Amniotic stem cell (primary cell): Measurements from ENCODE around the gene TP53BP2.

ENCODE experiments used
- DNase-seq: peaks from one replicate; lab custom pipeline; 2025; lab: John Stamatoyannopoulos, UW

The TP53BP2 gene

DNA sequence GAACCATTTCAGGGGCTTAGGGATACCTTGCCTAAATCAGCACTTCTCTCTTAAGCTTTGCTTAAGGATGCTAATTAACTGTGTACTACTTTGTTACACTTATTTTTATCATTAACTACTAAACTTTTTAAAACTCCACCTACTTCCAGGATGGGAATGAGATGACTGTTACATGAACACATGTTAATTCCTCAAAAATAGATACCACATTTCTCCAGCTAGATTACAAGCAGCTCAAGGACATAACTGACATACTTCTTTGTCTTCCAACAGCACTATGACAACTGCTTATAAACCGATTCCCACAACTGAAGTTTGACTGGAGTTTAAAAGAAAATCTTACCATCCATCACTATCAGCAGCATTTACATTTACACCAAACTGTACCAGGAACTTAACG lies 53.7 kb downstream of the TP53BP2 start:
- no peak for DNase-seq

DNA sequence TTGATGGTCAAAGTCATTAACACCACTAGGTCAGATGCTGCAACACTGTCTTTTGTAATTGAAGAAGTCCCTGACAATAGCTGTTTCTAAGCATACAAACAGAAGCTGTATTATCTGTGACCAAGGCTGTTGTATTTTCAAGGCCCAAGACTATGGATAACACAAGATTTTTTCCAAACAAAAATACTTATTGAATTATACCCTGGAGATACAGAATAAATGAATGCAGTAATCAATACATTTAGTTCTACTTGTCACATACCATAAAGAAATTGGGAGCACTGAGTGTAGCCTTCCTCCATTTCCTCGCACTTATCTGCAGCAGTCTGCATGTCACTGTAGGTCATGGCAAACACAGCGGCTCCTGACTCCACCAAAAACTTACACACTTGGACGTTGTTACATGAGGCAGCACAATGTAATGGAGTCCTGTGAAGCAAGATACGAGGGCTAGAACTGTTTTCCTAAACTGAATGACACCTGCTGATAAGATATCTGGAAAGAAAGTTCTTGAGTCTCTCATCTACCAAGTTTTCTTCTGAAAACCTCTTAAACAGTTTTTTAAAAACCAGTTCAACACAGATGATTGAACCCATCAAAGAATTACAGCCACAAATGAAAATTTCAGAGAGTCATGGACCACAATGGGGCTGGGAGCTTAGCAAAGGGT lies 56.9 kb downstream of the TP53BP2 start:
- no peak for DNase-seq

- no peak for DNase-seq
Observed at GRCh38 chr1:223785808-223786207, 59.9 kb downstream of the TP53BP2 start.

GRCh38 chr1:223784541-223784940 lies 61.2 kb downstream of the TP53BP2 start:
- no peak for DNase-seq

DNA sequence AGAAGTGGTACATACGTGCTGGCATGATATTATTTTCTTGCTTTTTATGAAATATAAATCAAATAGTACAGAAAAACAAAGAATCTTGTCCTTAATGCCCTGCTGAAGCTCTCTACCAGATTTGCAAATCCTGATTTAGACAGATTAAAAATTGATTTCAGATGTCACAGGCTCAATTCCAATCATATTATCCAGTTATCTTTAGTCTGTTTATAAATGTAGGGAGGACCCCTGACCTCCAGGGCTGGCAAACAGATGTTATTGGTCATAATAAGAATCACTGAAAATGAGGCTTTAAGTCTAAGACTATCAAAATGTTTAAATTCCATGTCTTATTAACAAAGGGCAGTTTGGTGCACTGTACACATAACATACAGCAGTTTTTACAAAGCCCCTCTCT lies 62.1 kb downstream of the TP53BP2 start:
- DNase-seq: no peak

DNA sequence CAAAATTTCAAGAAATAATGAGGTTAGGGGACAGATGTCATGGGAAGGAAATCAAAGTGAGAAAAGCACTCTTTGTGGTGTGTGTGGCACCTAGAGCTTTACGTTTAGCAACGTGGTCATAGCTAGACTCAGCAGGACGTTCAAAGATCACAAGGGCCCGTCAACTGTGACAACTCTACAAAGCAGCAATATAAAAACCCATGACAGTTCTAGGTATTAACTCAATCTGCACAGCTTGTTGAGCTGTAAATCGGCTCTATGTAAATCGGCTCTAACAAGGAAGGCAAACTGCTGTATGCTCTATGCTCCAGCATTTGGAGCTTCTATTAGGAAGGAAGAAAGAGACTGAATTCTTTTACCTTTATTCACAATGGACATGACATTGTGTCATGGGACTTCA lies 64.8 kb downstream of the TP53BP2 start:
- no peak for DNase-seq

- no peak for DNase-seq
Observed at GRCh38 chr1:223780318-223780717, 65.4 kb downstream of the TP53BP2 start.

GRCh38 chr1:223776826-223777454 lies 68.8 kb downstream of the TP53BP2 start:
- DNase-seq: no peak

DNA sequence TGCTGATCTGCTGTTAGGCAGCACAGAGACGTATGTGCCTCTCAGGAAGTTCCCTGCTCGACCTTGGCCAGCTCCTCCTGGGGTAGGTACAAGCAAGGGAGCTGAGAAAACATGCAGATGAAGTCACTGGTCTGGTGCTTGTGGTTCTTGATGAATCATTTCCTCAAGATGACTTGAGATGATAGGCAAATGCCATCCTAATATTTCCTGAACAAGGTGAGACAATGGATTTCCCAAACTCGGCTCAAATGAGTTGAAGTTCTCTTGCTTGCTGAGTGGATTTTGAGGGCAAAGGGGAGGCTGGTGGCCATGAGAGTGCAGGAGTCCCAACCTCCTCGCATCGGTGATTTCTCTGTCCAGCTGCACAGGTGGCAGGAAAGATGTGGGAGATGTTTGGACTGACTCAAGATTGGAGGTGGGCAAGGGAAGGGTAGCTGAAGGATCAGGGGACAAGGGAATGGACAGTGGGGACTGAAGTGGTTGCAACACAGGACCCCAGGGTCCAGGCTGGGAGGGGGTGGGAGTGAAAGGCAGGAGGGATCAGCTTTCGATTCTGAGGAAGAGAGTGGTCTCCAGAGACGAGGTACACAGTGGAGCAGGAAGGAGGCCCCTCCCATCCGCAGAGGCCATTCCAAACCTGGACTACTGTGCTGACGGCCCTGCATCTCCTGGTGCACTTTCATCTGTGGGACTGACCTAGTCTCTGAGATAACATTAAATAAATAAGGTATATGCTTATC lies 69.5 kb downstream of the TP53BP2 start:
- peak; percentile 25 for DNase-seq

DNA sequence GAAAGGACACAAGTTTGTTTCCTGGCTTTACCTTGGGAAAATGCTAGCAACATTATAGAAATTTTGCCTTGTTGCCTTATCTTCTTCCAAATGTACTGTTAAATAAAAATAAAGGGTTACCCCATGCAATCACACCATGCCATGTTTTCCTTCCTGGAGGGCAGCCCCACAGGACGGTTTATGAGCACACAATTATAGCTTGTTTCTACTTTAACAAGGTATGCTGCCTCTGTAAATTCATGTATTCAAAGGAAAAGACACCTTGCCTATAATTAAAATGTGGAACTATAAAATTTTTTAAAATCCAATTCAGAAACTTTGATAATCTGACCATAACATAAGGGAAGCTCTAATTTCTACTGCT lies 70.1 kb downstream of the TP53BP2 start:
- no peak for DNase-seq

DNA sequence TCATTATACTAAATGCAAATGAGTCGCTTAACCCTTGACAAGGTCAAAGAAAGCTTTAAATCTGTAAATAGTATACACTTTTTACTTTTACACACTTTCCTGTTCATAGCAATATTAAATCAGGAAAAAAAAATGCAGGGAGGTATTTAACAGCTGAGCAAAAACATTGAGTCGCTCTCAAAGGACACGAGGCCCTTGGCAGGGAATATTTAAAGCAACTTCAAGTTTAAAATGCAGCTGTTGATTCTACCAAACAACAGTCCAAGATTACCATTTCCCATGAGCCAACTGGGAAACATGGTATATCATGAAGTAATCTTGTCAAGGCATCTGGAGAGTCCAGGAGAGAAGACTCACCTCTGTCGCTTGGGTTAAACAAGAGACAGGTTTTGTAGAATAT lies 70.7 kb downstream of the TP53BP2 start:
- no peak for DNase-seq

GRCh38 chr1:223774134-223774814 lies 71.5 kb downstream of the TP53BP2 start:
- no peak for DNase-seq

DNA sequence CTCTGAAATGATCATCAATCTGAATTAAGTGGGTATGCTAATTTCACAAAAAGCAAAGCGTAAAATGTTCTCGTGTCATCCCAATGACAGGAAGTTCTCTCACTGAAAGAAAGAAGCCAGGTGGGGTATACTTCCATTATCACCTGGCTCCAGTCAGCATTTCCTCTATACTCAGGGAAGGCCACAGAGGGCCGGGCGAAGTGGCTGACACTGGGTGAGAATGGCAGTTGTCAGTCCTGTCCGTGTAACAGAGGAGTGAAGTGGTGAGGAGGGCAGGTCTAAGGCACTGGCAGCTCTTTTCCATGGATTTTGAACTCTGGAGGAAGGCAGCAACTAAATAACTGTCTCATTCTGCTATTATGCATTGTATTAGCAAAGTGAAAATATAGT lies 73.0 kb downstream of the TP53BP2 start:
- DNase-seq: no peak

- peak; percentile 62 for DNase-seq
Observed at GRCh38 chr1:223771814-223772770, 73.7 kb downstream of the TP53BP2 start.

GRCh38 chr1:223771469-223771813 lies 74.3 kb downstream of the TP53BP2 start:
- no peak for DNase-seq

DNA sequence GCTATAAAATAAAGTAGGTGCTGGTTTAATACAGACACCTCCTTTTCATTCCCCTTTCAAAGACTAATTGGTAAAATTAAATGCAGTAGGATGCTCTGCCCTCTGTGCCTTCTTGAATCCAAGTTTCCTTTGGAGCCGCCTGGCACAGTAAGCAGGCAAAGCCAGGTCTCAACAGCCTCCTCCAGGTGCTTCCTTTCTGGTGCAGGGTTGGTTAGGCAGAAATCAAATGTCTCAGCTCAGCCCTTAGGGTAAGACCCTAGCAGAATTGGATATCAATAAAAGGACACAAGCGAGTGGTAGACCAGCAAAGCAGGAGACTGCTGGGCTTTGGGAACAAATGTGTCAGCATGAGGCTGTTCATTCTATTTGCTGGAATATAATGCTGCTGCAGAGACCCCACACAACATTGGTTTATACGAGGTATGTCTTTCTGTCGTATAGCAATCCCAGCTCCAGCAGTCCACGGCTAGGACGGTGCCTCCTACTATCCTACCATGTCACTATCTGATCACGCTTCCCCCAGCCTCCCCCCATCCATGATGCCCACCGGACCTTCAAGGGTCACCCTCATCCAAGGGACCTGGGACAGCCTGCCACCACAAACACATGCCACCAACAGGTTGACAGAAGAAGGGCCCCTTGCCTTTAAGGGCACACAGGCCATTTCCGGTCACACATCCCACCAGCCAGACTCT lies 75.0 kb downstream of the TP53BP2 start:
- no peak for DNase-seq

DNA sequence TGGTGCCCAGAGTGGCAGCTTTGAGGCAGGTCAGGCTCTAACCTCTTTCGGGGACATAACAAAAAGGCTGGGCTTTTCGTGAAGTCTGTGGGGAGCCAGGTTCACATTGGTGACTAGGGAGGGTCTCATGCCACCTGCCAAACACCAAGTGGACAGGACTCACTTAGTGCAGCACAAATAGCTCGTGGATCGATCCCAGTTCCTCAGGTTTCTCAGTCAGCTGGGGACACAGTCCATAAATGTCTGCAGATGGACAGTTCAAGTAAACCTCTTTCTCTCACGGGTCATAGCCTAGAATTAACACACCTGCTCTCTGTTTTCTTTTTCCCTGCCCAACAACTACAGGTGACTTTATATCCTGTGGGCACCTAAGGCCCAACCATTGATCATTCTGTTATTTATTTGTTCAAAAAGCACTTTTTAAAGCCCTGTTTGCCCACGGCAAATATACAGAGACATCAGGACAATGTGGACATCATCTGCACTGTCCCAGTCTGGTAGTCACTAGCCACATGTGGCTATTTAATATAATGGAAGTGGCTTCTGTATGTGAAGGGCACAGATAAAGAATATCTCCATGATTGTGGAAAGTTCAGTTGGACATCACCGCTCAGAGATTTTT lies 79.9 kb downstream of the TP53BP2 start:
- no peak for DNase-seq

DNA sequence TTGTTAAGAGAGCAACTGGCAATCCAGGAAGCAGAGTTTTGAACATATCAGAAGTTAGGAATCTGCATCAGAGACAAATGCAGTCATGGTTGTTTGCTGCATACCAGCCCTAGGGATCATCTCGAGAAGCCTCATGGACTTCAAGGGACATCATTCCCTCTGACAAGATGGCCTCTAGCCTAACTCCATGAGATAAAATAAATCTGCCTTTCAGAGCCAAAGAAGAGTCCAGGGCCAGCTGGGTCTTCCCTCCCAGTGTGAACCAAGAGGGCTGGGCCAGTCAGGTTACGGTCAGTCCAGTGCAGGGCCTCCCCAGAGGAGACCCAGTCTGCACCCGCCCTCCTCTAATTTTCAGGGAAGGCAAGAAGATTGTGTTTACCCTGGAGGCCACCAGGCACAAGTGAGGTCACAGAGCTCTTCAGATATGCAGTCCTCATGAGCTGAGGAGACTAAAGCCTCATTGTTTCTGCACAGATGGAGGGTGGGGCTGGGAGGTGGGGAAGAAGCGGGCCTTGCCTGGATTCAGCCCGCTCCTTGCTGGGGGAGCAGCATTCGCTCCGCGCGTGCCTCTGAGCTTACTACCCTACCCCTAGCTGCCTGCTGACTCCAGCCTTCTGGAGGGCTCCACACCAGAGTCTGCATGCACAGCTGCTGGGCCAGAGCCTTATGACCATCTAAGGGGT lies 80.6 kb downstream of the TP53BP2 start:
- DNase-seq: no peak

GRCh38 chr1:223763881-223764280 lies 81.9 kb downstream of the TP53BP2 start:
- no peak for DNase-seq

- no peak for DNase-seq
Observed at GRCh38 chr1:223763251-223763650, 82.5 kb downstream of the TP53BP2 start.
